Activated T-cell treated with anti-CD3 and anti-CD28 coated beads for 1 hour (primary cell): ENCODE results near the gene PIK3R3.

Source experiments
- DNase-seq: peaks from one replicate; pipeline ENCODE4 v3.0.0-alpha.2; 2020; ENCODE audit warnings: low read depth

Gene PIK3R3

GRCh38 chr1:46157916-46158311, 25.5 kb upstream of the PIK3R3 start:
- no peak for DNase-seq

GRCh38 chr1:46153732-46154131, 21.3 kb upstream of the PIK3R3 start:
- DNase-seq: no peak

DNA sequence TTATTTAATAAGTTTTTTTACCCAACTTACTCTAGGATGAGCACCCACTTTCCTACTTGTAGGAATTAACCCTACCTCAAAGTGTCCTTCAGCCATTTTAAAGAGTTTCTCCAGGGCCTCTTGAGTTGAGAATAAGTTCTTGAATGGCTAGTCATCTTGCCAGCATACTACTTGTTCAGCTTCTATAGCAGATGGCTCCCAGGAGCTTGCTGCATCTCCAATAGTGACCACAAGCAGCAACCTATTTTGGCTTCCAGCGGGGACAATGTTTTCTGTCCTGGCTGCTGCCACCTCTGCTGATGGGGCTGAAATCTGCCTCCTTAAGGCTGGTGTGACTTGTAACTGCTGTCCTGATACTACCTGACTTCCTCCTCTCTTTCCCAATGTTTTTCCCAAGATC, 20.8 kb upstream of the PIK3R3 start:
- no peak for DNase-seq

GRCh38 chr1:46152016-46152415, 19.6 kb upstream of the PIK3R3 start:
- DNase-seq: no peak

- no peak for DNase-seq
Measured at GRCh38 chr1:46150085-46150484, 17.7 kb upstream of the PIK3R3 start.

DNA sequence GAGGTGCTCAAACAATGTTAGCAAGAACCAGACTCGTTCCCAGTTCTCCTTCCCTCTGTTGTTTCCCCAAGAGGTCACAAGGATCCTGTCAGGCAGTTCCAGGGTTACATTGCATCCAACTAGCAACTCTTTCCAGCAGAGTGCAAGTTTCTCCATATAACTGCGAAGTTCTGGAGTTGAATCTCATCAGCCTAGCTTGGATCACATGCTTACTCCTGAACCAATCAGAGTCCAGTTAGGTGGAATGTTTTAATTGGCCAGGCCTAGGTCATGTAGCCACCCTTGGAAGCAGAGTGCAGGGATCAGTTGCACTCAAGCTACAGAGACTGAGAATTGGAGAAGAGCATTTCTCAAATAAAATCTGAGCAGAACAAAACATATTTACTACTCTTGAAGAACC, 15.9 kb upstream of the PIK3R3 start:
- DNase-seq: no peak

DNA sequence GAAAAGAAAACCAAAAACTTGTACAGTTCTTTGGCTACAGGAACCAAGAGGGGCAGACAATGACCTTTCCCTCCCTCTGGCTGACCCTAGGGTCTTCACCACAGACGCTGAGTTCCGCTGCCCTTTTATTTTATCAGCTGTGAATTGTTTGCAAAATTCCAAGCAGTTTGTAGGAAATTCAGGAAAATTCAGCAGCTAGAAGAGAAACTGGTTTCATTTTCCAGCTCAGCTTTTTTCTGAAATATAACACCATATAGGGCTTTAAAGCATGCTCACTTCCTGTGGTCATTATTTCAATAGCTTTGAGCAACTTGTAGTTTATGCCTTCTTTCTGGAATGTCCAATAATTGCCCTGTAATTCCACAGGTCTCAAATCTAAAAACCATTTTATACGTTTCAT, 5.5 kb upstream of the PIK3R3 start:
- DNase-seq: no peak

GRCh38 chr1:46136711-46137110, 4.3 kb upstream of the PIK3R3 start:
- DNase-seq: no peak

GRCh38 chr1:46134660-46135331, 2.4 kb upstream of the PIK3R3 start:
- no peak for DNase-seq

GRCh38 chr1:46133781-46134350, 1.4 kb upstream of the PIK3R3 start:
- no peak for DNase-seq

DNA sequence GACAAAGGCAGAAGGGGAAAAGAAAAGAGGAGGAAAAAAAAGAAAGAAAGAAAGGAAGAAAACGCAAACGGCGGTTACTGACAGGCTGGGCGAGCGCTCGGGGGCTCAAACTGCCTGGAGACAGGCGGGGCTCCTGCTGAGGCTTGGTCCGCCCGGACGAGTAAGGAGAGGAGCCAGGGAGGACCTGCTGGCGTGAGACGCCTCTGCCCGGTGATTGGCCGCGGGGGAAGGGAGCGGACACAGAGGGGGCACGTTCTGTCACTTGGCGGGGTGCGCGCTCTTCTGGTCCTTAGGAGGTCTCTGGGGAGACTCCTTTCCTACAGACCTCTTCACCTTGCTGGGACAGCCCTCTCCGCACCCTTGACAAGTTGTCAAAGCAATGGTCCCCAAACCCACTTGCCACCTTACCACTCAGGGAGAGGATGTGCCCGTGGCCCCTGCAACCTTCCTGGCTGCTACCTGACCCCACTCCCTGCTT, 791 bp upstream of the PIK3R3 start:
- DNase-seq: no peak

DNA sequence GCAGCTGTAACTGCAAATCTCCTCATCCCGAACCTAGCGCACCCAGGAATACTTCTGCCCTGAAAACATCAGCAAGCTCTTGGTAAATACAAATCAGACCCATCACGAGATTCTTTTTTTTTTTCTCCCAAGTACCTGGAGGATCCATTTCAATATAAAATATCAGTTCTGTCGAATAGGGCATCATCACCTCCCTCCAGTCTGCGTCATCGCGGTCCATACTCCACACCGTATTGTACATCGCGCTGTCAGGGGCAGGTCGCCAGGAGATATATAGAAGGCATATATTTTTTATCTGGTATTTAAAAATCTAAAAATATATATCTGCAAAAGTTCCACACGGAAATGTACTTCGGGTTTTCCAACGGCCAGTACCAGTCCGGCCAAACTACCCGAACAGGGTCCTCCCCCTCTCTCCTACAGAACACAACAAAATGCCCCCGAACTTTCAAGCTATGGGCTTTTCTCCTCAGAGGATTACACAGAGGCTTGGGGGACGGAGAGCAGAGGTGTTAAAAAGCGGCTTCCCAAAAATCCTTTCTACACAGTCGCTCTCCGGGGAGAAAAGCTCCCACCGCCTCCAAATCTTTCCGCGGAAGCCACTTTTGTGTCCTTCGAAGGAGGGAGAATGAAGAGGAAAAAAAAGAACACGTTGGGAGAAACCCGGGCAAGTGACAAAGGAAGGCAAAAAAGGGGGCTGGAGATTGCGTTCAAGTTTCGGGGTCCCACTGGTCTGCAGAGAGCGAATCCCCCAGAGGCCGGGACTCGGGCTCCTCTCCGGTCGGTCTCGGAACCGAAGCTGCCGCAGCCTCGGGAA, 509 bp downstream of the PIK3R3 start:
- DNase-seq: peak; percentile 3

DNA sequence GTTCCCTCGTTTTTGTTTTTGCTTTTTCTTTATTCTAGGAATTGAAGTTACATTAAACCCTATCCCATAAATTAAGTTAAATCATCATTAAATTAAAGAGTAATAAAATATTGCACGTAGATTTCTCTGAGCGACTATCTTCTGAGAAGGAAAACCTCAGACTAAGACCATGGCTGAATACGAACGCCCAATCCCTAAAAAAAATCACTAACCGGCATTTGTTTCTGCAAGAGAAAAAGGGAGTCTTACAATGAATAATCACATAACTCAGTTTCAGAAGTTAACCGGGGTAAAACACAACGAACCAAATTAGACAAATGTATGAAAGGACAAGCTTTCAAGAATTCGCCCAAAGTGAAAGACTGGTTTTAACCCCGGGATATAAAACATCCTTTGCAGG, 1.3 kb downstream of the PIK3R3 start:
- DNase-seq: no peak

- no peak for DNase-seq
Measured at GRCh38 chr1:46130606-46131005, 1.8 kb downstream of the PIK3R3 start.

DNA sequence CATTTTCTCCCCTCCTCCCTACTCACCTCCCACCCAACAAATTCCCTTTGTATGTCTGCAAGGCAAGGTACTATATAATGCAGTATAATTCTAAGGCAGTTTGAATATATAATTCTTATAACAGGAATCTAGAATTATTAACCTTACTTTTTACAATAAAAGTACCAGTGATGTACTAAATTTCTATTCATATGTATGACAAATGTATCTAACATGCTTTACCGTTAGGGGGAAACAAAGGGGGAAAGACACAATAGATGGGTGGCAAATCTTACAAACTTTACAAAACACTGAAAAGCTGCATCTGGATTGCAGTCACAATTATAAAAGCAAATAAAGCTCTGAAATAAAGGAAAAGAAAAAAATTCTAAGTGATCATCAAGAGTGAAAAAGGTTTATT, 2.3 kb downstream of the PIK3R3 start:
- DNase-seq: no peak

DNA sequence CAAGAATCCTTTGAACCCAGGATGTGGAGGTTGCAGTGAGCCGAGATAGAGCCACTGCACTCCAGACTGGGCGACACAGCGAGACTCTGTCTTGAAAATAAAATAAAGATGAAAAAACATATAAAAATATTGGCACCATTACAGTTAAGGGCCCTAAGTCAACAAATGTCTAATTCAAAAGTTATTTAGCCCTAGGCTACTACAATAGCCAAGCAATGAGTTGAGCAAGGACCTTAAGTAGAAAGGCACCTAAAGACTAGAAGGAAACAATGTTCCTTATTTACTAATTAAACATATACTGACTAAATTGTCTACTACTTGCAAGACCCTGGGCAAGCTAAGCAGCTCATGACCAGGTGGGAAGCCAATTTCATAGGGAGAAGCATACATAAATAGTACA, 4.1 kb downstream of the PIK3R3 start:
- no peak for DNase-seq

DNA sequence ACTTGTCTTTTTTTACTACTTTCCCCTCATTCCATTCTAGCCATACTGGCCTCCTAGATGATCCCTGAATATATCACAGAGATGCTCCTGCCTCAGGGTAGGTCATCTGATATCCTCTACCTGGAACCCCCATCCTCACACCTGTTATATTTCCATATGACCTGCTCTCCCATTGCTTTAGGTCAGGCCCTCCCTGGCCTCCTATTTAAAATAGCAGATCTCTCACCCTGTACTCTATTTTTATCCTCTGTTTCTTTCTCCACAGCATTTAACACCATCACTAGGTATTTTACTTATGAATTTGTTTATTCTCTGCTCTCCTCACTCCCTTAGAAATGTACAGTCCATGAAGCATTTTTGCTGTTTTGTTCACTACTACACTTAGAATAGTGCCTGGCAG, 13.6 kb downstream of the PIK3R3 start:
- DNase-seq: no peak

DNA sequence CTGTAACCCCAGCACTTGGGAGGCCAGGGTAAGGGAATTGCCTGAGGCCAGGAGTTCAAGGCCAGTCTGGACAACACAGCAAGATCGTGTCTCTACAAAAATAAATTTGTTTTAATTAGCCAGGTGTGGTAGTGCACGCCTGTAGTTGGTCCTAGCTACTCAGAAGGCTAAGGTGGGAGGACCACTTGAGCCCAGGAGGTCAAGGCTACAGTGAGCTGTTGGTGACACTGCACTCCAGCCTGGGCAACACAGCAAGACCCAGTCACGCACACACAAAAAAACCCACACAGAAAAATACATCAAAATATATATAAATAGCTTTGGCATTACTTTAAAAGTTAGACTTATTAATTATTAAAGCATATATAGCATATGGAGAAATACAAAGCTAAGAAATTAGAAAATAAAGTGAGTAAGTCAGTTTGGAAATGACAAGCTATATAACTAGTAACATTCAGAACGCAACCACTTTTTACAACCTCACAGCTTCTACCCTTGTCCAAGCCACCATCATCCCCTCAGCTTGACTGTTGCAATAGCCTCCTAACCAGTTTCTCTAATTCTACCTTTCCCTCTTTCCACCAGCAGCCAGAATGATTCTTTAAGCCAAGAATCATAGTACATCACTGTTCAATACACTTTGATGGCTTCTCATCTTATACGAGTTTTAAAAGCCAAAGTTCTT, 14.5 kb downstream of the PIK3R3 start:
- DNase-seq: no peak

GRCh38 chr1:46114925-46115603, 17.4 kb downstream of the PIK3R3 start:
- no peak for DNase-seq

GRCh38 chr1:46113948-46114347, 18.5 kb downstream of the PIK3R3 start:
- no peak for DNase-seq

DNA sequence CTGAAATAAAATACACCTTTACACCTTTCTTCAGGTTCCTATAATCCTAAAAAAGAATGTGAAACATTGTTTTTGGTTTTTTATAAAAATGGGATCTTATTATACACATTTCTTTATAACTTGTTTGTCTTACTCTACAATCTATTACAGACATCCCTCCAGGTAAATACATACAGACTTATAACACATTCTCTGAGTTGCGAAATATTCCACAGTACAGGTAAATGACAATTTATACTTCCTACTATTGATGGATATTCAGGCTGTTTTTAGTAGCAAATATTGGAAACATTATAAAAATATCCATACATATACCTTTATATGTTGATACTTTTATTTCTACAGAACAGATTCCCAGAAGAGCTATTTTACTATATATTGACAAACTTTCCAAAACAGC, 20.3 kb downstream of the PIK3R3 start:
- no peak for DNase-seq

GRCh38 chr1:46110521-46110920, 21.9 kb downstream of the PIK3R3 start:
- no peak for DNase-seq
